GM12878 (cell line): ENCODE measurements around the gene PRRT3.

Experiments used
- ASH2L ChIP-seq: fragments of 300-600, 200-600 bp; sonication (generic); IDR thresholded peaks from 2 replicates; pipeline ENCODE4 v1.6.1; 2017; ENCODE audit warnings: low read depth, mild to moderate bottlenecking, borderline replicate concordance
- CTCF ChIP-seq, 3 experiments: IDR thresholded peaks in 2 of 3; conservative IDR thresholded peaks in 1 of 3; 2 replicates each; pipeline ENCODE4 v1.5.1; 2011; ENCODE audit warnings: low read depth in 3 of 3, low read length in 3 of 3, mild to moderate bottlenecking in 3 of 3, control low read depth in 2 of 3, moderate library complexity in 2 of 3, inconsistent platforms in 1 of 3, mixed read lengths in 1 of 3; ENCODE audit not compliant: control insufficient read depth in 2 of 3, insufficient read depth in 1 of 3; ENCODE audit errors: extremely low read depth in 1 of 3
- MLLT1 ChIP-seq: fragments of 450-650 bp; IDR thresholded peaks from 2 replicates; pipeline ENCODE4 v1.6.1; 2016; ENCODE audit warnings: mild to moderate bottlenecking
- MYC ChIP-seq: IDR thresholded peaks from 2 replicates; pipeline ENCODE4 v1.6.1; 2011; ENCODE audit warnings: mild to moderate bottlenecking, low read length, moderate library complexity, inconsistent platforms; ENCODE audit not compliant: insufficient read depth, insufficient replicate concordance, insufficient read length, severe bottlenecking
- TARDBP ChIP-seq: IDR thresholded peaks from 2 replicates; pipeline ENCODE4 v1.6.1; 2016; ENCODE audit warnings: borderline replicate concordance

- TF ChIP-seq MLLT1 (no peak), CTCF (IDR thresholded peaks at IDR 0.05 in 2 of 3, conservative IDR thresholded peaks at IDR 0.05 in 1 of 3; ENCODE audit: control insufficient read depth in 2 of 3, extremely low read depth in 1 of 3, insufficient read depth in 1 of 3, low read depth in 3 of 3, low read length in 3 of 3) (no peak), ASH2L (no peak), TARDBP (no peak), MYC (no peak)
These were observed 24.1 kb downstream of the PRRT3 start for GRCh38 chr3:9928158-9928557.
